Naive thymus-derived CD4-positive, alpha-beta T cell (primary cell): ENCODE measurements around the gene CYP4Z1. TPM values are rescaled to one million over a fixed set of nuclear protein-coding genes. Genes with fewer than 3 reads are reported as not detected.
"Not testable (repeated sequence)": the region's sequence is repeated elsewhere in the genome, so short reads cannot be mapped to it uniquely, and the experiment has no call there.

Experiments used
- ATAC-seq: fragments of 150-1000 bp; cut with Tn5 transposase; 2 replicates; pipeline ENCODE4 v1.10.0; 2021; ENCODE audit warnings: mild to moderate bottlenecking, moderate library complexity
- CTCF ChIA-PET: fragments of 350-600 bp; sonication (Branson Sonifier 250); formaldehyde crosslinking; loops from one replicate; lab custom pipeline; 2021; ENCODE audit warnings: antibody characterized with exemption; lab: Charles Lee
- POLR2A ChIA-PET: fragments of 350-600 bp; sonication (Branson Sonifier 250); formaldehyde crosslinking; loops from one replicate; lab custom pipeline; 2021; ENCODE audit warnings: antibody characterized with exemption, inconsistent platforms; lab: Charles Lee
- DNase-seq, 9 donors: peaks; one replicate each; pipeline versions ENCODE4 v3.0.0 to v3.0.0-alpha.2; 2020 to 2022; ENCODE audit warnings: mixed read lengths in 1 of 9
- H3K27ac ChIP-seq: one replicate; pipeline ENCODE4 v1.7.0; 2013; ENCODE audit warnings: mild to moderate bottlenecking, low read depth, low read length, moderate library complexity
- H3K27me3 ChIP-seq, 2 donors: one replicate each; pipeline ENCODE4 v1.7.0; 2013; ENCODE audit warnings: low read length in 2 of 2, mild to moderate bottlenecking in 2 of 2, moderate library complexity in 2 of 2; ENCODE audit not compliant: control insufficient read depth in 2 of 2, insufficient read depth in 2 of 2
- H3K36me3 ChIP-seq, 3 experiments: 1 replicate in 2 of 3; 2 replicates in 1 of 3; pipeline ENCODE4 v1.7.0; 2013; ENCODE audit warnings: low read length in 3 of 3, mild to moderate bottlenecking in 3 of 3, moderate library complexity in 1 of 3; ENCODE audit not compliant: insufficient read depth in 3 of 3, control insufficient read depth in 2 of 3
- H3K4me1 ChIP-seq, 2 donors: one replicate each; pipeline ENCODE4 v1.7.0; 2013; ENCODE audit warnings: low read length in 2 of 2, mild to moderate bottlenecking in 2 of 2, moderate library complexity in 1 of 2; ENCODE audit not compliant: control insufficient read depth in 2 of 2, insufficient read depth in 2 of 2
- H3K4me3 ChIP-seq: 2 replicates; pipeline ENCODE4 v1.7.0; 2013; ENCODE audit warnings: mild to moderate bottlenecking, low read length
- H3K9me3 ChIP-seq, 3 experiments: 1 replicate in 2 of 3; 2 replicates in 1 of 3; pipeline ENCODE4 v1.7.0; 2013; ENCODE audit warnings: low read length in 3 of 3; ENCODE audit not compliant: control insufficient read depth in 2 of 3
- H3K27ac Mint-ChIP-seq, 9 donors: one replicate each; pipeline ENCODE4 v1.8.0; 2020 to 2022; ENCODE audit warnings: mixed read lengths in 9 of 9, mild to moderate bottlenecking in 8 of 9, moderate library complexity in 5 of 9, inconsistent platforms in 2 of 9
- H3K27me3 Mint-ChIP-seq, 5 donors: one replicate each; pipeline ENCODE4 v1.8.0; 2021 to 2022; ENCODE audit warnings: mixed read lengths in 5 of 5, mild to moderate bottlenecking in 1 of 5
- H3K36me3 Mint-ChIP-seq, 5 donors: one replicate each; pipeline ENCODE4 v1.8.0; 2020 to 2022; ENCODE audit warnings: mixed read lengths in 5 of 5, mild to moderate bottlenecking in 3 of 5, inconsistent platforms in 1 of 5
- H3K4me1 Mint-ChIP-seq, 7 donors: one replicate each; pipeline ENCODE4 v1.8.0; 2020 to 2022; ENCODE audit warnings: mixed read lengths in 7 of 7, mild to moderate bottlenecking in 3 of 7, inconsistent platforms in 1 of 7
- H3K4me3 Mint-ChIP-seq, 10 donors: one replicate each; pipeline ENCODE4 v1.8.0; 2020 to 2022; ENCODE audit warnings: mild to moderate bottlenecking in 10 of 10, mixed read lengths in 10 of 10, moderate library complexity in 6 of 10, inconsistent platforms in 2 of 10
- H3K9me3 Mint-ChIP-seq, 11 donors: one replicate each; pipeline ENCODE4 v1.8.0; 2020 to 2022; ENCODE audit warnings: mixed read lengths in 11 of 11, mild to moderate bottlenecking in 4 of 11, inconsistent platforms in 1 of 11, moderate library complexity in 1 of 11
- intact Hi-C, 2 donors: fragments of 100-400 bp; cut with micrococcal nuclease; formaldehyde crosslinking; loops; one replicate each; pipeline ENCODE4 v1.15.1; 2023
- polyA plus RNA-seq, 2 donors: library from polyadenylated mRNA; unstranded; fragments of 300-500 nt; fragmentation: Illumina TruSeq; gene quantifications; one replicate each; pipeline ENCODE4 v1.2.3, GENCODE V29; 2021
- total RNA-seq, 6 experiments: library from RNA in 5 of 6; stranded (reverse) in 5 of 6; gene quantifications; 1 replicate in 5 of 6; 2 replicates in 1 of 6; pipeline ENCODE4 v1.2.3 and lab custom pipeline; 2021 to 2026

The CYP4Z1 gene
- total and polyA plus RNA-seq, 7 experiments from 2014 or later, result not detected

DNA sequence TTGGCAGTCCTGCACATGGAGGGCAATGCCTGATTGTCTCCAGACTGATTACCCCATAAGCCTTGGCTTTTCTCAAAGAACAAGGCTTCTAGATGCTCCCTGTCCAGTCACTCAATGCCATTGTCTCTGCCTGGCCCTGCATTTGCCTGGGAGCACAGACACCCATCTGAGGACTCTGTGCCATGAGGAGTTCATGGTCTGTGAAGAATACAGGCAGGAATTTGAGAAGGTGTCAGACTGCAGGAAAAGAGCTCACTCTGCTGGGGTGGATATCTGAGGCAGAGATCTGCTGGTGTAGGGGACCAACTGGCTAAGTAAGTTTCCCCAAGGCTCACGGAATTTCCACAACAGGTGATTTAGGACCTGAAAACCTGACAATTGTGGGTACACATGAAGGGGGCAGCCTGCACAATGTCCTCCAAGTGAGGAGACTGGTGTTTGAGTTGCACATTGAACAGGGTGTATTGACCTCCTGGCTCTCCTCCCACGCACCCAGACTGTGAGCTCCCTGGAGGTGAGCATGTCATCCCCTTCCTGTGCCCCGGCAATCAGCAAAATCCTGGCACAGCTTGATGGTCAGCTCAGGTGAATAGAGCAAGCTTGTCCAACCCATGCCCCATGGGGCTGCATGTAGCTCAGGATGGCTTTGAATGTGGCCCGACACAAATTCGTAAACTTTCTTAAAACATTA, 71.0 kb downstream of the CYP4Z1 start:
- H3K27ac Mint-ChIP-seq, result no peak overlapping the region
- H3K4me3 ChIP-seq, result no peak overlapping the region
- peaks cover 7 to 26% (median 14%) of the 10 kb centered on the region in 5 donors for H3K27me3 Mint-ChIP-seq
- ChIA-PET CTCF (no interaction called here), POLR2A (no interaction called here)
- intact Hi-C loops, result no loop called here
- no peaks in the 10 kb centered on the region for H3K36me3 Mint-ChIP-seq
- no peaks in the 10 kb centered on the region for H3K4me1 Mint-ChIP-seq
- no peak overlapping the region for H3K4me3 Mint-ChIP-seq
- ATAC-seq (no peak), DNase-seq (no peak)
- no peak overlapping the region for H3K27ac ChIP-seq
- H3K9me3 ChIP-seq, result no peaks in the 10 kb centered on the region
- no peaks in the 10 kb centered on the region for H3K36me3 ChIP-seq
- peaks cover 0 to 3% (median 0%) of the 10 kb centered on the region in 11 donors for H3K9me3 Mint-ChIP-seq
- H3K27me3 ChIP-seq, result no peaks in the 10 kb centered on the region
- no peaks in the 10 kb centered on the region for H3K4me1 ChIP-seq

DNA sequence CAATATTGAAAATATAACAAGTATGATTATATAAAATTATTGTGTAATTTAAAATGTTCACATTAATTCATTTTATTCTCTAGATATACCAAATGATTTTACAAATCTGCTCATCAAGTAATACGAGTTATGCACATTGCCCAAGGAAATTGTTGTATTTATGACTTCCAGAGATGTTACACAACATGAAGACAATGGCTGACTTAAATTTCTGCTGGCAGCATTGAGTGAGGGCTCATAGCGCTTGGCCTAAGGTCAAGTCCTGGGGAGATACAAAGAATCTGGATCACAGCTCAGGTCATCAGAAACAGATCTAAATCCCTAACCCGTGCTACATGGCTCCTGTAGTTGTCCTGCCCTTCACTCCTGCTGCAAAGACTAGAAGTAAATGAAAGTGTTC, 73.3 kb downstream of the CYP4Z1 start:
- H3K27ac Mint-ChIP-seq, H3K4me1 Mint-ChIP-seq, intact Hi-C loops, H3K4me1 ChIP-seq, ATAC-seq, H3K36me3 Mint-ChIP-seq, H3K4me3 Mint-ChIP-seq, H3K27ac ChIP-seq, H3K9me3 Mint-ChIP-seq, POLR2A ChIA-PET, H3K9me3 ChIP-seq, H3K36me3 ChIP-seq, CTCF ChIA-PET, H3K27me3 ChIP-seq, H3K4me3 ChIP-seq, DNase-seq: not testable (repeated sequence)
- peaks cover 2 to 19% (median 11%) of the 10 kb centered on the region in 5 donors for H3K27me3 Mint-ChIP-seq

DNA sequence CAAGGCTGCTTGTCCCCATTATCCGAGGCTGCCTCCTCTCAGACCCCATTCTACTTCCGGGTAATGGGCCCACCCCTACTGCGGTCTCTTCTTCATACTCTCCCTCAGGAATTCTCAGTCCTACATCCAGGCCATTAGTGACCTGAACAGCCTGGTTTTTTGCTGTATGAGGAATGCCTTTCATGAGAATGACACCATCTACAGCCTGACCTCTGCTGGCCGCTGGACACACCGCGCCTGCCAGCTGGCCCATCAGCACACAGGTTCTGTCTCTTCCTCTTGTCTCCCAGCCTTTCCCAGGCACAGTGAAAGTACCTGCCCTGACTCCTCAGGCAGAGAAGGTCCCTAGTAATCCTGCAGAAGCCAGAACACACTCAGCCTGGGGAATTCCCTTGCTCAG, 76.6 kb downstream of the CYP4Z1 start:
- H3K9me3 ChIP-seq, ATAC-seq, POLR2A ChIA-PET, H3K4me3 Mint-ChIP-seq, CTCF ChIA-PET, H3K27ac Mint-ChIP-seq, H3K4me1 Mint-ChIP-seq, H3K27me3 ChIP-seq, H3K36me3 ChIP-seq, intact Hi-C loops, H3K36me3 Mint-ChIP-seq, H3K4me1 ChIP-seq, H3K4me3 ChIP-seq, DNase-seq, H3K9me3 Mint-ChIP-seq, H3K27ac ChIP-seq: not testable (repeated sequence)
- peaks cover 0 to 26% (median 17%) of the 10 kb centered on the region in 5 donors for H3K27me3 Mint-ChIP-seq

DNA sequence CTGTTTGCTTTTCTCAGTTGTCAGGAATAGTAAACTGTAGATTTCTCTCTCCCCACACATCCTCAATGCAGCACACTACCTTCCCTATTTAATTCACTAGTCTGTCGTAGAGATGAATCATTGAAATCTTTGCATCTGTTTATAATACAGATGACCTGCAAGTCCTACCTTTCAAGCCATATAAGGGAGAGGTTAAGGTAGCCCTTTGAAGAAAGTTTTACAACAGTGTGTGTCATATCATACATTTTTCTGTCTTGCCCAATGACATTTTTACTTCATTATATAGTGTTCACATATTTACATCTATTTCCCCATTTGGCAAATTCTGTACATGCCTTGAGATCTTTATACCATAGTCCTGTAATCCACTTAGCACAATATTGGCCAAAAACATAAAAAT, 79.5 kb downstream of the CYP4Z1 start:
- H3K36me3 ChIP-seq, H3K4me3 ChIP-seq, H3K27me3 ChIP-seq, H3K36me3 Mint-ChIP-seq, DNase-seq, H3K4me3 Mint-ChIP-seq, POLR2A ChIA-PET, H3K9me3 Mint-ChIP-seq, H3K4me1 Mint-ChIP-seq, H3K27ac ChIP-seq, ATAC-seq, H3K27ac Mint-ChIP-seq, H3K4me1 ChIP-seq, H3K9me3 ChIP-seq, CTCF ChIA-PET: not testable (repeated sequence)
- peaks cover 0 to 47% (median 24%) of the 10 kb centered on the region in 5 donors for H3K27me3 Mint-ChIP-seq
- intact Hi-C loops, result loop anchor here in 1 of 2 donors (5.0 kb wide), 1 partner anchor 219 kb away; no protein-coding TSS in a partner anchor

DNA sequence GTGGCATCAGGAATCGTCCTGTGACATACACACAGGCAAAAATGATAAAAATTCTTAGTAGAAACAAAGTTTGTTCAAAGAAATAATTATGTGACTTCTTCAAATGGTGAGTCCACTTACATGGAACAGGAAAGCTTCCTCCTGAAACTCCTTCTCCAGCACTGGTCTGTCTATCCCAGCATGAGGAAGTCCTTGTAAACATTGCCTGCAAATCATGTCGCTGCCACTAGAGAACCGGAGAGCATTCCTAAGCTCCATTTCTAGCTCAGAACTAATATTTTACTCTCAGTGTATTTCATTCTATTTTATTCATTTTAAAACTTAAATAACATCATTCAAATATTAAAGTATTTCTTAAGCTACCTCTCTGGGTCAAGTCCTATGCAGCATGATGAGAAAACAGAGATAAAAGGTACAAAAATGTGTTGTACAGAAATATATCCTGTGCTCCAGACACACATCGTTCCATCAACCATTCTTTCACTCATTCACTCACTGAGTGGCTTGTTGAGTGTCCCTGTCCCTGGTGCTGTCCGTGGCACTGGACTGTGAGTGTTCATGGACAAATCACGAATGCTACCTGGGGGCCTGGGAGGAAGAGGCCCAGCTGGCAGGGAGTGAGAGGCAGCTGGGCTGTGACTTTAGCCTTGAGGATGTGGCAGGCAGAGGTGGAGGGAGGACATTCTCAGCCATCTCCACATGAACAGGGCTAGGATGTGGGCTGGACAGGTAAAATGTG, 80.2 kb downstream of the CYP4Z1 start:
- peaks cover 0 to 6% (median 0%) of the 10 kb centered on the region in 11 donors for H3K9me3 Mint-ChIP-seq
- CTCF ChIA-PET, result no interaction called here
- intact Hi-C loops, result loop anchor here in 1 of 2 donors (5.0 kb wide), 1 partner anchor 220 kb away; no protein-coding TSS in a partner anchor
- no peak overlapping the region for H3K27ac Mint-ChIP-seq
- no peaks in the 10 kb centered on the region for H3K36me3 Mint-ChIP-seq
- no peaks in the 10 kb centered on the region for H3K36me3 ChIP-seq
- H3K27me3 Mint-ChIP-seq, result peaks cover 0 to 47% (median 26%) of the 10 kb centered on the region in 5 donors
- no peak for ATAC-seq
- H3K4me3 Mint-ChIP-seq, result no peak overlapping the region
- no peak overlapping the region for H3K4me3 ChIP-seq
- POLR2A ChIA-PET, result no interaction called here
- H3K27ac ChIP-seq, result no peak overlapping the region
- no peaks in the 10 kb centered on the region for H3K4me1 Mint-ChIP-seq
- no peaks in the 10 kb centered on the region for H3K9me3 ChIP-seq
- H3K27me3 ChIP-seq, result no peaks in the 10 kb centered on the region
- H3K4me1 ChIP-seq, result no peaks in the 10 kb centered on the region
- no peak for DNase-seq

DNA sequence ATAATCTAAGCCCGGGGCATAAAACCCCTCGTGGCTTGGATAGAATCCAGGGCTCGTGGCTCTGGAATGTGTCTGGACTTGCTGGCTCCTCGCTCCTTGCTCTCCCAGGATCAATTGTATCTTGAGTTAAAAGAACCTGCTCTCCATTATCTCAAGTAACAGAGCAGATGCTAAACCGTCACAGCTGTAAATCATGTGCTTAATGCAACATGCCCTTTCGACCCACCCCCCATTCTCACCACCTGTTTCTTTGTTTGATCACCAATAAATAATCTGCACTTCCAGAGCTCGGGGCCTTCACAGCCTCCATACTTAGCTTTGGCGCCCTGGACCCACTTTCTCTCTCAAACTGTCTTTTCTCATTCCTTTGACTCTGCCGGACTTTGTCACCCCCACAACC, 82.1 kb downstream of the CYP4Z1 start:
- intact Hi-C loops, result loop anchor here in 1 of 2 donors (5.0 kb wide), 1 partner anchor 222 kb away; no protein-coding TSS in a partner anchor
- DNase-seq, H3K27me3 ChIP-seq, CTCF ChIA-PET, H3K4me3 Mint-ChIP-seq, ATAC-seq, H3K36me3 ChIP-seq, H3K27ac ChIP-seq, H3K27ac Mint-ChIP-seq, H3K9me3 ChIP-seq, H3K4me1 Mint-ChIP-seq, H3K4me1 ChIP-seq, POLR2A ChIA-PET, H3K9me3 Mint-ChIP-seq, H3K36me3 Mint-ChIP-seq, H3K4me3 ChIP-seq: not testable (repeated sequence)
- peaks cover 2 to 58% (median 30%) of the 10 kb centered on the region in 5 donors for H3K27me3 Mint-ChIP-seq
